ENCODE data around the gene ADAM29.
"Not testable (repeated sequence)": the region's sequence is repeated elsewhere in the genome, so short reads cannot be mapped to it uniquely, and the experiment has no call there.

ADAM29 gene

DNA sequence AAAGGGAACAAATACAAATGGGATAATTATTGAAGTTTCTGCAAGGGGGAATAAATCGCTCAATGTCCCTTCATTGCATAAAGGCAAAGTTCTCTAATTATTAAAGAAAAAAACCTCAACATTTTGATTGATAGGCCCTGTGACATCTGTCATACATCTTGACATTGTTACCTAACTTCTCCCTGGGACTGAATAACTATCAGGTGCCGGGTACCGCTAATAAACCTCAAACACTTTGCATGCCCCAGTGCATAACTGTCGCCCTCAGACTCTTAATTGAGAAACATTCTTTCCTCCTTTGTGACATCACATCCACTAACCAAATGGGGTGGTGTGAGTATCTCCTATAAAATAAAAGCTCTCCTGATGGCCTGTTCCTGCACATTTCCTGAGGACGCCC is at the start of gene ADAM29:
TSS of gene ADAM29 (plus strand) at position 301 of the 400 bp plus-strand sequence. CDS start 57,168 bp downstream, outside the sequence.
- no peak for DNase-seq

DNA sequence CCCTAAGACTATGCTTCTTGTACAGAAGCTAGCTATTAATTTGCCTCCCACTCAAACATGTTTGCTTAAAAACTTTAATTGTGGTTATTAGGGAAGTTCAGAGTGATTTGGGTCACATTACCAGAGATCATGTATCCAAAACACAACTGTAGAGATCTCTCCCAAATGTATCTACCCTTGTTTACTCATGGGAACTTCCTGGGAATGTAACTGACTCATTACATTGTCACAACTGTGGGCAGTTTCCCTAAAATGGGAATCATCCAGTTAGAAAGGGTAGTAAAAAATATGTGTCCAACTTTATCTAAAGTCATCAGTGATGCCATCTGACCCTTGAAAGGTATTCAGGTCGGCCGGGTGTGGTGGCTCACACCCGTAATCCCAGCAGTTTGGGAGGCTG is 48.8 kb upstream of the ADAM29 start:
- no peak for DNase-seq

DNA sequence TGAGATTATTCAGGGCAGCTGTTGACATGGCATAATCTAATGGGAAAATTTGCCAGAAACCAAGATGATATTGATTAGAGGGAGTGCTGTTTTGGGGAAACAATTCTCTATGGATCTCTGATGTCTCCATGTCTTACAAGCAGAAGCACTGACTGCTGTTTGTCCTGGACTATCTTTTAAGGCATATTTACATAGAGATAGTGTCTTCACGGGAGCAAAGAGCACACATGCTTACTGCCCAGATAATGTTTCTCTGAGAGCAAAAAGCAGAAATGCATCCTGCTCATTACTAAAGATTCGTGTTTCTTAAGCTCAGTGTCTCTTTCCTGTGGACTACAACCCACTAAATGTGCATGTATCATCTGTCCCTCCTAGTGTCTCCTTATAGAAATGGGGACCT is 47.8 kb upstream of the ADAM29 start:
- no peak for DNase-seq

DNA sequence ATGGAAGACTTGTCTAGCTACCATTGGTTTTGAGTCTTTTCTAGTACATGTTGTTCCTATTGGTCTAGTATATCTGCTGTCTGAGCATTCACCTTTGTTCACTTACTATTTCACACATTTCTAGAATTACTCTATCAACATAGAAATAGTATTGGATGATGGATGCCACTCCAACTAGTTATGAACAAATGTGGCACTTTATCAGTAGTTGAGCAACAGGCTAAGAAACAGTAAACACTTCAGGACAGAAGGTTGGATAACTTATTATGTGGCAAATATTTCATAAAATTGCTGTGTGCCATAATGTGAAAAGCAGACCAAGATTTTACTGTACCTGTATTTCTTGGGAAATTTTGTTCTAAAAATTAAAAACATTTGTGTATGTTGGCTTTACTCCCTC is 46.8 kb upstream of the ADAM29 start:
- DNase-seq, result no peak

DNA sequence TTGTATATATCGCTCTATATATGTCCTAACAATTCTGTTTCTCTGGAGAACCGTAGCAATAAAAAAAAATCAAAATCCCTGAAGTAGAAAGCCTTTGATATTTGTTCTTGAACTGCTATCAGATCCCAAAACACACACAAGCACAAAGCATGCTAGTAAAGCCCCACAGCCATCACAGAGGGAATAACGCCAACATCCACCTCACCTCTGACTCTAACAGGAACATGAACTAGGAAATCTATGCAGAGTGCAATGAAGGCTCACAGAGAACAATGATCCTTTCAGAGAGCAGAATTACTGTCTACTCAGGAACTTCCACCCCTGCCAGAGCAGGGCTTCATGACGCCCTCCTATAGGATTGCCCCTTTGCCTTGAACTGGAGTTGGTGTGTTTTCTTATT is 45.0 kb upstream of the ADAM29 start:
- DNase-seq, result not testable (repeated sequence)

DNA sequence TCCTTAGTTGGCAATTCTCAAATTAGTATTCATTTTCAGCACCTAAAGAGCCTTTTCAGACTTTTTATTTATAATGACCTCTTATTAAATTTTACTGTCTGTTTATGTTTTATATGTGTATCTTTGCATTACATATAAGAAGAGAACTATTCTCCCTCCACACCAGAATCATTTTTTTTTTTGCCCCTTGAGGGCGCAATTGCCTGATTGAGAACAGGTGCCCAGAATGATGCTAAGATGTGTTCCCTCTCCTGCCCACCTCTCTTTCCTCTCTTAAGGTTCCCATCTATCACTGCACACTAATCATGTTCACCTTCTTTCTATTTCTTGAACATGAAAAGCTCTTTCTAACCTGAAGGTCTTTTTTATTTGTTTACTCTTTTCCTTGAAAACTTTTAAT is 44.2 kb upstream of the ADAM29 start:
- peak; percentile 14 to 28 for DNase-seq

DNA sequence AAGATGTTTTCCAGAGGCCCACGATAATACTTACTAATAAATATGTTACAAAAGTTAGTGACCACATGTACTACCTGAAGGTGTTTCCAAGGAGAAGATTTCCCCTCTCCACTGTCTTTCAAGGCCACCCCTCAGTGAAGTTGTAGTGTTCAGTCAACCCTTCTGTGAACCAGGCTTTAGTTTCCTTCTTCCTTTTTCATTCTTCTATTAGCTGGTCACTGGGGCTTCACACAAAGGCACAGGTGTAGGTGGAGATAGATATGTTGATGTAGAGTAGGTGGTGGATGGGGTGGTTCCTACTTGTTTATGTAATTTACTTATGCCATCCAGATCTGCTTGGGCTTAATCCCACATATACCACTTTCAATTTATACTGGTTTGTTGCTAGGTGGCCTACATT is 43.3 kb upstream of the ADAM29 start:
- DNase-seq, result no peak

DNA sequence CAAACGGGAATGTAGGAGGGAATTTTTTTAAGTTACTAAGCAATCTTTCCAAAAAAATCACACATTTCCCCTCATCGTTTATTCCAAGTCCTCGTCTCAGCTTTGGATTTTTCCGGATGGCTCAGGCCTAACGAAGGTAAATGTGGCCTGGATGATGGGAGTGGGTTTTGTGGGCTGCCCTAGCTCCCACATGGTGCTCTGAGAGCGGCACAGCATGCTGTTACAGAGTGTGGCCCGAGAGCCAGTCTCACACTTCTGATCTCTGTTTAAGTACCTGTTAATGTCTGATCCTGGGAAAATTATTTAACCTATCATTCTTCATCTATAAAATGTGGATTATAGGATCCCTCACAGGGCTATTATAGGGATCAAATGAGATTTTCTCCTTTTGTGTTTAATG is 38.2 kb upstream of the ADAM29 start:
- no peak for DNase-seq

DNA sequence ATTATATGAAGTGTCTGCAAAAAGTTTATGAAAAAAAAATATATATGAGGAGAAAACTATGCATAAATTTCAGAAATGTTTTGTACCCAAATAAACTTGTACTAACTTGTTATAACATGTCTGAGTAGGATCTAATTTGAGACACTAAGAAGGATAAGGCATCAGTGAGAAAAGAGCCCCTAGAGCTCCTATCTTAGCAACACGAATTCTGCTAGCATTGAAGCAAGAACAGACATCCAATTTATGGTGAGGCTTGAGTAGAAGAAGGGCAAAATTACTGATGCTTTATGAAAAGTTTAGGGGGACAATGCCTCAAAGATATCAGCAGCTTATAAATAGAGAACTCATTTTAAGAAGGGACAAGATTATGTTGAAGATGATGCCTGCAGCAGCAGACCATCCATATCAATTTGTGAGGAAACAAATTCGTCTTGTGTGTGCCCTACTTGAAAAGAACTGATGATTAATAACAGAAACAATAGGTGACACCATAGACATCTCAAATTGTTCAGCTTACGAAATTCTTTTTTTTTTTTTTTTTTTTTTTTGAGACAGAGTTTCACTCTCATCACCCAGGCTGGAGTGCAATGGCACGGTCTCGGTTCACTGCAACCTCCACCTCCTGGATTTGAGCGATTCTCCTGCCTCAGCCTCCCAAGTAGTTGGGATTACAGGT is 35.7 kb upstream of the ADAM29 start:
- DNase-seq, result no peak

DNA sequence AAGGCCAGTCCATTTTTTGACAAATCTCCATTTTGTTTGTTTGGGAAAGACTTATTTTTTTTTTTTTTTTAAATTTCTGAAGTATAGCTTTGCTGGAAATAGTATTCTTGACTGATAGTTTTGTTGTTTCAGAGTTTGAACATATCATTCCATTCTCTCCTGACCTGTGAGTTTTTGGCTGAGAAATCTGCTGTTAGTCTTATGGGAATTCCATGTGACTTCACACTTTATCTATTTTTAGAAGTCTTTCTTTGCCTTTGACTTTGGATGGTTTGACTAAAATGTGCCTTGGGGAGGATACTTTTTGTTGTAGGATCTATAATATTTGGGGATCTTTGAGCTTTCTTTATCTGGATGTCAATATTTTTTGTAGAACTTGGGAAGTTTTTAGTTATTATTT is 10.7 kb upstream of the ADAM29 start:
- DNase-seq, result no peak

DNA sequence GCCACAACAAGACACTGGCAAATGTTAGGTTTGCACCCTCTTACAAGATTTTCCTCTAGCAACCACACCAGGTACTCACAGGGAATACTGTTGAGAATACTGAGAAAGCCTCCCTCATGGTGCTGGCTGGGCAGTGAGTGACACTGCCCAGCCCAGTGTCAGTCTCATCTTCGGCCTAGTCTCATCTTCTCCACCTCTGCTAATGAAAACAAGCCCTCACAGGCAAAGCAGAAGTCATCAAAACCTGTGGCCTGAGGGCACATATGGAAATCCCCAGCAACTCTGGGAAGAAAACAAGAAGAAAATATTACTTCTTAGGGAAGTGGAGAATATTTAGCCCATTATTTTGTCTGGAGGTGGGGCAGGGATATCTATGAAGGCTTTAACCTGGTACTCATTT is 7.9 kb upstream of the ADAM29 start:
- no peak for DNase-seq

DNA sequence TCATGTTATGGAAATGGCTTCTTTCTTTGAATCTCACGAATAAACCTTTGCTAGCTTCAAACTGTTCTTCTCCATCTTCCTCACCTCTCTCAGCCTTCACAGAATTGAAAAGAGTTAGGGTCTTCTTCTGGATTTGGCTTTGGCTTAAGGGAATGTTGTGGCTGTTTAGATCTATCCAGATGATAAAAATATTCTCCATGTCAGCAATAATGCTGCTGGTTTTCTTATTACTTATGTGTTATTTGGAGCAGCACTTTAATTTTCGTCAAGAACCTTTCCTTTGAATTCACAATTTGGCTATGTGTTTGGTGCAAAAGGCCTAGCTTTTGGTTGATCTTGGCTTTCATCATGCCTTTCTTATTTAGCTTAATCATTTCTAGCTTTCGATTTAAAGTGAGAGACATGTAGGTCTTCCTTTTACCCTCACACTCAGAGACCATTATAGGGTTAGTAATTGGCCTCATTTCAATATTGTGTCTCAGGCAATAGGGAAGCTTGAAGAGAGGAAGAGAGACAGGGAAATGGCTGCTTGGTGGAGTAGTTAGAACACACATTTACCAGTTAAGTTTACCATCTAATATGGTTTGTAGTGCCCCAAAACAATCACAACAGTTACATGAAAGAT is 5.1 kb upstream of the ADAM29 start:
- no peak for DNase-seq

DNA sequence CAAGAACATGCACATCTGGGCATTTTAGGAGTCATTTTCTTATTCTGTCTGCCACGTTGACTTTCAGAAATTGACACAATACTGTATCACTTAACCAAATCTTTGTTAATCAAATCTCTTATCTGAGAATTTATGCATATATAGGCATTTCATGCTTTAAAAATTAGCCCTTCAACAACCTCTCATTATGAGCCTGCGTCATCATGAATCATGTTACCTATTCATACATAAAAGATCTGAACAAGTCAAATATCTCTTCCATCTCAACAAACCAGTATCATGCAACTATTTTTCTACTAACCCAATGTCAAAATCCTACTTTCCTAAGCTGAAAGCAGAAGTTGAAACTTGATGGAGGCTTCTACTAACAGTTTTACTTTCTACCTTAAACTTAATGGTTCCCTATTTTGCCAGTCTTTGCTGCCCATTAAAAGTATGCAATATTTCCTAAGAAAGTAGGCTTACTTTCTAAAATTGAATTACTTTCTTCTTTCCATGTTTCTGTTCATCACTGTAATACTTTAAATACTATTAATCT is 1.8 kb downstream of the ADAM29 start:
- DNase-seq, result no peak

DNA sequence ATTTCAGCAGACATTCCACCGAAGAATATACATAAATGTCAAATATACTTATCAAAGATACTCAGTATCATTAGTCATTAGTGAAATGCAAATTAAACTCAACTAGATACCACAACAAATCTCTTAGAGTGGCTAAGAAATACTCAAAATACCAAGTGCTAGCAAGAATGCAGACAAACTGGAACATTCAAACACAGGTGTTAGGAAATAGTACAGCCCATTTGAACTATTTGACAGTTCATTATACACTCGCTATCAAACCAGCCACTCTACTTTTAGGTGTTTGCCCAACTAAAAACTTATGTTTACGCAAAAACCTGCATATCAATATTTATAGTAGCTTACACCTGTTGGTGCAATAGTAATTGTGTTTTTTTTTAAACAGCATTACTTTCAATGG is 8.8 kb downstream of the ADAM29 start:
- no peak for DNase-seq

DNA sequence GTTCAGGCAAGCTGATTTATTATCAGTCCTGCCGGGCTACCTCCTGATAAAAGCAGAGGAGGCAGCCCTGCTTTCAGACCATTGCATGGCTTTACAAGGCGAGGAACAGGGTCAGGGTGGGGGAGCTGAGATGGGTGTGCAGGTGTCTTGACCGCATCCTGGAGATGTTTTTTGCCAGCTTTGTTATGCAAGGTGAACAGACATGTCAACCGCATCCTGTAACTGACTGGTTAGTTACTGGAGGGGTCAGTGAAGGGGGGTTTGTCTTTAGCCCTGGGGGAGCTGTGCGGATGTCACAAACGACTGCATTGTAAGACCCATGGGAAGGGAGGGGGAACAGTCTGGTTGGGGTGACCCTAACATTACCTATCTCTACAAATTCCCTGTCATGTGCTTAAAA is 10.0 kb downstream of the ADAM29 start:
- DNase-seq, result no peak

DNA sequence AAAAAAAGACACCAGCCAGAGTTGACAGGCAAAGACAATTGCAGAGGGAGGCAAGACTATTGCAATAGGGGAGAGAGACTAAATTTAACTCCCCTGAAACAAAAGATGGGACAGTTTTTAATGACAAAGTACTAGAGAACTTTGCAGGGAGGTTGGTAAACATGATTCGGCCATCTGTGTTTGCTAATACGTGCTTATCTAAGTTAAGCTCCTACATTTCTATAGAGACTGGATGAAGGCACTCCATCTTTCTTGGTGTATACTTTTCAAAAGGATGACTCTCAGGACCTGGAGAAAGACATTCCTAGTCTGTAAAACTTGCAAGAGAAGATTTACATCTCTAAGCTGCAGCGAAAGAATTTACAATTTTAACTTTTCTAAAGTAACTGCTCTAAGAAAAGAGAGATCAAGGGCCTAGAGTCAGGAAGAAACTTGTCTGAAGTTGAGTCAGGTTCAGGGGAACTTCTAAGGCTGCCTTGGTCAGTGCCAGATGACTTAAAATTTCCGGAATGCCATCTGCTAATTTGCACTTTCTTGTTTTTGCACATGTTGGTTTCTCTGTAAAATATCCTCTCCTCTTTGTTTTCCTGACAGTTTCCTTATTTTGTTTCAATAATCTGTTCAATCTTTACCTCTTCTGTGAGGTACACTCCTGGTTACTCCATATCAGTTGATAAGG is 10.6 kb downstream of the ADAM29 start:
- DNase-seq, result no peak

DNA sequence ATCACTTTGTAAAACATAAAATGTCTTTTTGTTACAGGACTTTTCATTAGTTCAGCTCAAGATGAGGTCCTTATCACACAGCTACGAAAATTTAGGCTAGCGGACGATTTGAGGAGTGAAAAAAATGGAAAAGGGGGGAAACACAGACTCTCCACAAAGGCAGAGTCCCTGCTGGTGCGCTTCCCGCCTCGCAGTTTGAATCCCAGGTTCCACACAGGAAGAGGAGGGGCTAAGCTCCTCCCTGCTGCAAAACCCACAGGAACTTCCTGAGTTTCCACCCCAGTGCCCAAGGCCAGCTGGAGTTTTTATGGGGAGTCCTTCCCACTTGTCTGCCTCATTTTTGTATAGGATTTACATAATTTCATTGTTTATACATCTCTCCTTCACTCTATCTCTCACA is 11.2 kb downstream of the ADAM29 start:
- DNase-seq, result no peak

DNA sequence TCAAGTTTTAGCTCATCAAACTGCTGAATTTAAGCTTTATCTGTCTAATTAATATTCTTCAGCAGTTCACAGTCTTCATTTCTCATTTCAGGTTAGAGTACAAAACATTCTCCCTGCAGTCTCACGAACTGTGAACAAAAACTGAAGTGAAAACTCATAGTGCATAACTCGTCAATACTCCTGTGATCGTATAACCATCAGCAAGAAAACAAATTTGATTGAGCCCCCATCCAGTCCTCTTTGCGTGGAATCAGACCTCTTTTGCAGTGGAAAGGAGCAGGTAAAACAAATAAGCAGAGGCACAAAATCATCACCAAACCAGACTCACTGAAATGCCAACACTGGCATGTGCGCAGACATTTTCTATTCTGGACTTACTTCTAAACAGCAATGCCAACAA is 12.7 kb downstream of the ADAM29 start:
- DNase-seq, result no peak

DNA sequence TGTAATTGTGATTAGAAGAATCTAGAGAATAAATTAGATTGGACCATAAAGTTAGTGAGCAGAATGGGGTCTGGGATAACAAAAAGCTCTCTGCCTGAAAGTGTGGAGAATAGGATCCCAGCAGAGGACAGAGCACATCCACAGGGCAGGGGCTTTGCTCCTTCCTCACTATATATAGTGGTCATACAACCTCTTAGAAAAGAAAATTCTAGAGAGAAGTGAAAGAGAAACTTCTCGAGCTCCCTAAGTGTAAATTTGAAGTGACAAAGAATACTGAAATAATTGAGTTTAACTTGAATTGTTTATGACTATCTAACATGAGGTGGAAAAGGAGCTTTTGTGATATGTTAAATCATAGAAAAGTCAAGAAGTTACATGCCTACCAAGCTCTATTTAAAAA is 14.9 kb downstream of the ADAM29 start:
- DNase-seq, result no peak

DNA sequence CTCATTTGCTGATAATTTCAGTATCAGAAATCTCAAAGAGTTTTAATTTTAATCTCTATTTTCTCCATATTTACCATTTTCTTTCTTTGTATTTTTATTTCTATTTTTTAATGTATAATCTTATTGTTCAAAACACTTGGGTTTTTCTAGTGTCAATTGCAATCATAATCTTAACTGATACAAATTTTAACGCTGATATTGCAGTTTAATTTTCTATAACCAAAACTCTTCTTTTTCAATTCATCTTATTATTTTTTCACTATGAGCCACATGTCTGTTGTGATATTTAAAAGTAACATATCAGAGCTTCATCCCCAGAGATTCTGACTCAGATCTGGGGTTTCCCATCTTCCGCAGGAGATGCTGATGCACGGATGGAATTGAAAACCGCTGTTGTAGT is 16.2 kb downstream of the ADAM29 start:
- no peak for DNase-seq

DNA sequence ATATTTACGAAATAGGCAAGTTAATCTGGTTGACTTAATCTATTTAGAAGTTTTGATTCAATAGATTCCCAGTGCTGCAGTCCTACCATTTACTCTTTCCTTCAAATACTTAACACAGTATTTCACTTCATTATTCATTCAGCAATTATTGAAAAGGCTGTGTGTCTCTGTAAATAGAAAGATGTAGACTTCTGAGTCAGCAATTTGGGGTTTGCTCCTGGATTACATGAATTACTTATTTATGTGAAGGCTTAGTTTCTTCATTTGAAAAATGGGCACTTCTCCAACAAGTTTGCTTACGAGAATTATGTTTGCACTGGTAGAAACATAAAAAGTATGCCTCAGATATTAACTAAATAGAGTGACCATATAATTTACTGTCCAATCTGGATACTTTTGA is 17.4 kb downstream of the ADAM29 start:
- DNase-seq, result no peak

DNA sequence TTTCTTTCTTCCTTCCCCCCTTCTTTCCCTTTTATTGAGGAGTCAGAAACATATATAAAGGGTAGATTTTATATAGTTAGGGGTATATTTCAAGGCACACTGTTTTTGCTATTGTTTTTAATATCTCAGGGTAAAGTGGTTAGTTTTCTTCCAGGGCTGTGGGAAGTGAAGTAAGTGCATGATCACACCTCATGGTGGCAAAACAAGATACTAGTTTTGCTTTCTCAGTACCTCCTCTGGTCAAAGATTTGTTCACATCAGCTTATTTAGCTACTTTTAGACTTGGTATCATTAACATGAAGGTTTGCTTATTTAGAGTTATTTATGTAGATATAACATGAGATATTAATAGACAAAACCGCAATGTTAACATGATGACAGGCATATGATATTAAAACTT is 21.8 kb downstream of the ADAM29 start:
- no peak for DNase-seq

DNA sequence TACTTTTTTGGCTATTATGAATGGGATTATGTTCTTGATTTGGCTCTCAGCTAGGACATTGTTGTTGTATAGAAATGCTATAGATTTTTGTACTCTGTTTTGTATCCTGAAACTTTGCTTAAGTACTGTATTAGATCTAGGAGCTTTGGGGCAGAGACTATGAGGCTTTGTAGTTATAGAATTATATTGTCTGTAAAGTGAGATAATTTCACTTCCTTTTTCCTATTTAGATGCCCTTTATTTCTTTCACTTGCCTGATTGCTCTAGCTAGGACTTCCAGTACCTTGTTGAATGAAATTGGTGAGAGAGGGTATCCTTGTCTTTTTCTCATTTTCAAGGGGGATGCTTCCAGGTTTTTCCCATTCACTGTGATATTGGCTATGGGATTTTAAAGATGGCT is 28.1 kb downstream of the ADAM29 start:
- DNase-seq, result no peak

DNA sequence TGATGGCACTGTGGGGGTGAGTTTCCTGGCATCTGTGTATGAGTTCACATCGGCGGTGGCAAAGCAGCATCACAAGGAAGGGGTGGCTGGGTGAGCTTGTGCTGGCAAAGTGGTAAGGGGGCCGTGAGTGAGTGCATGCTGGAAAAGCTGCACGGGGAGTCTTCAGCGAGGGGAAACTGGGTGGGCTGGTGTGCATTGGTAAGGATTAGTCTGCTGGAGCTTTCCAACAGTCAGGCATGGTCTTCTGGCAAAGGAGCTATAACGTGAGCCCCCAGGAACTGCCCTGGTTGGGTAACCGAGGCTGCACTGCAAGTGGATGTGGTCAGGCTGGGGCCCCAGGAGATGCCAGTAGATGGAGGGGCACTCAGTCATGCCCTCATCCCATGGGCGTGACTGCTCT is 30.7 kb downstream of the ADAM29 start:
- DNase-seq, result no peak

Data from AML-193 (cell line).